Heart left ventricle (tissue), 16 donors: Measurements from ENCODE around the gene ARHGAP26. TPM values are rescaled to one million over a fixed set of nuclear protein-coding genes. Genes with fewer than 3 reads are reported as not detected.
A peak's percentile ranks its signal among the peaks of the same experiment; 100 is the strongest.

Experiments used
- ATAC-seq, 4 donors: fragments of 200-7000 bp; cut with Tn5 transposase; one replicate each; pipeline ENCODE4 v1.9.1; 2020 to 2022; ENCODE audit warnings: moderate library complexity in 4 of 4, mild to moderate bottlenecking in 3 of 4, moderate number of reproducible peaks in 1 of 4
- DNase-seq, 5 donors: peaks; one replicate each; pipeline ENCODE4 v3.0.0-alpha.2; 2020
- H3K27ac ChIP-seq, 12 donors: fragments of 200-600 bp; sonication (generic) in 4 of 12; one replicate each; pipeline versions ENCODE4 v1.5.0 to v1.8.0; 2016 to 2022; ENCODE audit warnings: mild to moderate bottlenecking in 2 of 12
- H3K27me3 ChIP-seq, 9 donors: fragments of 200-600 bp; sonication (generic) in 2 of 9; one replicate each; pipeline versions ENCODE4 v1.5.1 to v1.8.0; 2016 to 2022; ENCODE audit warnings: mild to moderate bottlenecking in 3 of 9
- H3K36me3 ChIP-seq, 9 donors: fragments of 200-600 bp; sonication (generic) in 2 of 9; one replicate each; pipeline versions ENCODE4 v1.5.0 to v1.8.0; 2018 to 2022; ENCODE audit warnings: mild to moderate bottlenecking in 2 of 9
- H3K4me1 ChIP-seq, 12 donors: fragments of 200-600 bp; sonication (generic) in 4 of 12; one replicate each; pipeline versions ENCODE4 v1.5.0 to v1.8.0; 2016 to 2022; ENCODE audit warnings: mild to moderate bottlenecking in 3 of 12
- H3K4me3 ChIP-seq, 12 donors: fragments of 200-600 bp; sonication (generic) in 4 of 12; one replicate each; pipeline versions ENCODE4 v1.5.0 to v1.8.0; 2017 to 2022; ENCODE audit warnings: mild to moderate bottlenecking in 9 of 12, moderate library complexity in 4 of 12
- H3K9me3 ChIP-seq, 12 donors: fragments of 200-600 bp; sonication (generic) in 4 of 12; one replicate each; pipeline versions ENCODE4 v1.5.0 to v1.8.0; 2016 to 2022; ENCODE audit warnings: mild to moderate bottlenecking in 1 of 12
- CTCF ChIP-seq, 12 donors: fragments of 200-600 bp; sonication (generic) in 4 of 12; IDR thresholded peaks; one replicate each; pipeline versions ENCODE4 v1.5.0 to v1.8.0; 2018 to 2022; ENCODE audit warnings: antibody characterized with exemption in 12 of 12, mild to moderate bottlenecking in 5 of 12
- POLR2A ChIP-seq, 2 donors: fragments of 450-650 bp; IDR thresholded peaks; one replicate each; pipeline ENCODE4 v1.6.1; 2017; ENCODE audit warnings: antibody characterized with exemption in 2 of 2, mild to moderate bottlenecking in 2 of 2, moderate library complexity in 2 of 2
- WGBS, 4 donors: extraction: QIAGEN DNeasy Blood & Tissue Kit in 2 of 4; methylation state at CpG; one replicate each; pipeline versions ENCODE4 v1.1.5 to v1.1.7; 2013 to 2018; 5-methylcytosine and 5-hydroxymethylcytosine counted together
- intact Hi-C, 10 donors: fragments of 100-400 bp; cut with DNase I; formaldehyde crosslinking; loops; one replicate each; pipeline versions ENCODE4 v1.11.1 to v1.14.2; 2022
- polyA plus RNA-seq, 2 donors: library from polyadenylated mRNA; stranded (reverse); fragments of 200-250 nt; gene quantifications; one replicate each; pipeline ENCODE4 v1.2.3, GENCODE V29; 2013
- total RNA-seq, 9 donors: library from RNA; depleted of rRNA in 2 of 9; stranded (reverse); fragments of >200 nt in 2 of 9; fragmentation: NEBNext Ultra II Directional in 3 of 9; extraction: Animal tissue kit (Norgen Biotek cat#: 25700) in 3 of 9; gene quantifications; one replicate each; pipeline versions ENCODE4 v1.1.0 to v1.2.4, GENCODE V29; 2016 to 2023
- donor health status: ischemic (EF 13 %, LVEDD 7.1; RV severe dilation, severe dysfunction).
- donor health status: healthy with polysubstance abuse.
- donor health status: DM: no; HTN: yes; CAD: no.
- donor health status: DM: no; HTN: no; CAD: no.
- donor health status: ischemic (EF 25% LVEDD 6.9; RV normal size, moderate dysfunction).
- donor health status: ischemic (EF 25% LVEDD 5.7; RV mildly dilated, moderate dysfunction).
- donor health status: healthy.
- donor health status: DM: yes; HTN: yes; CAD: no.
- donor health status: ischemic (EF 35%, LVEDD 5.7; RV mildly dilated, moderate dysfunction).
- donor health status: nonischemic (EF 11% LVEDD 7.7; RV severe dilation, severe dysfunction).
- donor health status: DM: yes; HTN: yes; CAD: no.
- donor health status: PGD.
- donor health status: ischemic (EF 29% LVEDD 5.4; RV normal size, mild dysfunction).
- donor health status: nonischemic (EF 23%, LVEDD 6.1; RV moderate dilation, normal function).

ARHGAP26 gene
- total and polyA plus RNA-seq, 11 donors, result 11.9 to 52.1 (median 33.7) TPM

GRCh38 chr5:143154510-143155370 lies 384.6 kb downstream of the ARHGAP26 start:
- Histone ChIP-seq H3K9me3 (no peaks in the 10 kb centered on the region), H3K4me3 (no peak overlapping the region), H3K27ac (peak overlapping the region; percentile 13 to 83 (median 52)), H3K27me3 (no peaks in the 10 kb centered on the region), H3K36me3 (peaks cover 0 to 19% (median 11%) of the 10 kb centered on the region in 9 donors), H3K4me1 (peaks cover 0 to 43% (median 31%) of the 10 kb centered on the region in 12 donors)
- intact Hi-C loops, result no loop called here
- TF ChIP-seq POLR2A (IDR thresholded peaks at IDR 0.05) (no peak), CTCF (IDR thresholded peaks at IDR 0.05) (no peak)
- 69 to 79% (median 71%) methylated on average over 5 of the region's 5 CpGs for WGBS, 4 donors
- DNase-seq (no peak), ATAC-seq (peak in 3 of 4 donors; percentile 18 to 39 (median 22))

GRCh38 chr5:143155455-143155854 lies 385.3 kb downstream of the ARHGAP26 start:
- DNase-seq (no peak), ATAC-seq (peak in 1 of 4 donors; percentile 37)
- peaks cover 0 to 43% (median 31%) of the 10 kb centered on the region in 12 donors for H3K4me1 ChIP-seq
- no peaks in the 10 kb centered on the region for H3K9me3 ChIP-seq
- peaks cover 0 to 12% (median 4%) of the 10 kb centered on the region in 9 donors for H3K36me3 ChIP-seq
- intact Hi-C loops, result no loop called here
- 62 to 83% (median 65%) methylated on average over 3 of the region's 3 CpGs for WGBS, 4 donors
- H3K27me3 ChIP-seq, result no peaks in the 10 kb centered on the region
- H3K27ac ChIP-seq, result peak overlapping the region; percentile 13 to 83 (median 52)
- no peak overlapping the region for H3K4me3 ChIP-seq
- TF ChIP-seq CTCF (IDR thresholded peaks at IDR 0.05), result peak in 2 of 12 donors; percentile 23 to 39
- TF ChIP-seq POLR2A (IDR thresholded peaks at IDR 0.05), result no peak

GRCh38 chr5:143156086-143156485 lies 385.9 kb downstream of the ARHGAP26 start:
- WGBS, 4 donors, result 68 to 79% (median 75%) methylated on average over 1 of the region's 1 CpG
- Histone ChIP-seq H3K4me3 (no peak overlapping the region), H3K27me3 (no peaks in the 10 kb centered on the region), H3K4me1 (peaks cover 0 to 43% (median 31%) of the 10 kb centered on the region in 12 donors), H3K27ac (peak overlapping the region in 5 of 12 donors; percentile 24 to 71 (median 51)), H3K36me3 (peaks cover 0 to 6% (median 0%) of the 10 kb centered on the region in 9 donors), H3K9me3 (no peaks in the 10 kb centered on the region)
- ATAC-seq (no peak), DNase-seq (no peak)
- TF ChIP-seq CTCF (IDR thresholded peaks at IDR 0.05), result no peak
- no peak for TF ChIP-seq POLR2A (IDR thresholded peaks at IDR 0.05)
- intact Hi-C loops, result no loop called here

GRCh38 chr5:143156572-143156971 lies 386.4 kb downstream of the ARHGAP26 start:
- WGBS, 4 donors, result 77 to 85% (median 81%) methylated on average over 4 of the region's 4 CpGs
- Histone ChIP-seq H3K4me1 (peaks cover 0 to 43% (median 31%) of the 10 kb centered on the region in 12 donors), H3K4me3 (no peak overlapping the region), H3K9me3 (no peaks in the 10 kb centered on the region), H3K27ac (peak overlapping the region in 1 of 12 donors; percentile 24), H3K27me3 (no peaks in the 10 kb centered on the region), H3K36me3 (peaks cover 0 to 1% (median 0%) of the 10 kb centered on the region in 9 donors)
- DNase-seq (no peak), ATAC-seq (peak in 1 of 4 donors; percentile 21)
- intact Hi-C loops, result no loop called here
- no peak for TF ChIP-seq CTCF (IDR thresholded peaks at IDR 0.05)
- no peak for TF ChIP-seq POLR2A (IDR thresholded peaks at IDR 0.05)
